CD4-positive, alpha-beta T cell treated with Interleukin-12 subunit alpha and Interleukin-12 subunit beta, for 1 hour (primary cell): ENCODE data around the gene CXCR4.

Source experiments
- DNase-seq: peaks from one replicate; pipeline ENCODE4 v3.0.0-alpha.2; 2020

Gene CXCR4

DNA sequence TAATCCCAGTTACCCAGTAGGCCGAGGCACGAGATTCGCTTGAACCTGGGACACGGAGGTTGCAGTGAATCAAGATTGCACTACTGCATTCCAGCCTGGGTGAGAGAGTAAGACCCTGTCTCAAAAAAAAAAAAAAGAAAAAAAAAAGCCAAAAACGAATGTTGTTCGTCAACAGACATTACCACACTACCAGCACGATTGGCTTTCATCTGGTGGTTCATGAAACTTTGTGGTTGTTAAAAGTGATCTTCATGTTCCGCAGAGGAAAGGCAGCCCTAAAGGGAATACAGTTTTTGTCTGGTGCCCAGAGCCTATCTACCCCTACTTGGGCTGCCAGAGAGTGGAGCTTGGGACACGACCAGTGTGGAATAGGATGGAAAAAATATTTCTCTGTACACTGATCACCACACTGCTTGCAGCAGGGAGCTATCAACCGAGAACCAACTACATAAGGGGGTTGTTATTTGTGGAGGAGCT is 13.6 kb upstream of the CXCR4 start:
- peak; percentile 82 for DNase-seq

GRCh38 chr2:136130511-136130910 is 12.6 kb upstream of the CXCR4 start:
- DNase-seq: no peak

GRCh38 chr2:136130045-136130444 is 12.1 kb upstream of the CXCR4 start:
- DNase-seq: no peak

DNA sequence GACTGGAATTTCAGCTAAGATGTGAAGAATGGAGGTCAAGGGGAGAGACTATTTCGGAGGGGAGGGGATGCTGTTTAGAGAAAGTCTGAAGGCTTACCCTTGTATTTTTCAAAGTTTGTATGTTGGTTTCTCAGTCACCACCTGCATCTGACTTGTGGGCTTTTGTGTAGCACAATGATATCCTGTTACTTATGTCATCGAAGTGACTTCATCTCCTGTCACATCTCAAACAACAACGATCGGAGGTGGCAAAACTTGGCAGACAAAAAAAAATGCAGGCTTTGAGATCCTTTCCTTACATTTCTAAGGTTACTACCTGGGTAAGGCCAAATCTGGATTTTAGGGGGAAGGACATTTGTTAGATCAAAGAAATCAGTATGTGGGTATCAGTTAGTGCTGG is 11.7 kb upstream of the CXCR4 start:
- peak; percentile 87 for DNase-seq

GRCh38 chr2:136128905-136129304 is 11.0 kb upstream of the CXCR4 start:
- DNase-seq: no peak

DNA sequence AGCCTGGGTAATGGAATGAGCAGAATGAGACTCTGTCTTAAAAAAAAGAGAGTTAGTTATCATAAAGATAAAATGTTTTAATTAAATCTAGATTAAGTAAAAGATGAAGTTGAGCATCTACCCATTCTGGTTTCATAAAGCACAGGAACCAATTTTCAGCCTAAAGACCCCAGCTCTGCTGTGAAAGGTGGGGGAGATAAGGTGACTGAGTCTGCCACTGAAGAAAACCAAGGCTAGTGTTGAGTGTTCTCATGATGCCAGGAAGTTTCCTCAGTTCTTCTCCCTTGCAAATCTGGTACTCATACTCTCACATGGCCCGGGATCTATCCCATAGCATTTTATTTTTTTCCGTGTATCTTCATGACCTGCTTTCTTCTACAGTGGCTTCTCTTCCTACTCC is 10.4 kb upstream of the CXCR4 start:
- no peak for DNase-seq

- no peak for DNase-seq
These were observed 9.4 kb upstream of the CXCR4 start for GRCh38 chr2:136127356-136127755.

- DNase-seq: no peak
These were observed 8.5 kb upstream of the CXCR4 start for GRCh38 chr2:136126421-136126926.

DNA sequence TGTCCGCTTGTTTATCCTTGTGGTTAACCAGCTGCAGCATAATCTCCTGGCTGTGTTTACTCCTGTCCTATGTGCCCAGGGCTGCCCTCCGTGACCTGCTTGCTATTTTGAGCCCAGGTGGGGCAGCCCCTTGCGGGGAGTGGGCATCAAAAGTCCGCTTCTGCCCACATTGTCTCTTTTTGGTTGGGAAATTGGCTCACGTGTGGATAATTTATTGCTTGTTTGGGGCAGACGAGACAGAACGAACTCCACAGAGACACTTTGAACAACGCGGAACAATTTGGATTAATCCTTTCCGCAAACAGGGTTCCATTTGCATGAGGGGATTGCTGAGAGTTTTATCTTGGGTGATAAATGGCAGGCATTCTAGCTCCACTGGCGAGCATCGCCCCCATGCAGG is 8.1 kb upstream of the CXCR4 start:
- no peak for DNase-seq

DNA sequence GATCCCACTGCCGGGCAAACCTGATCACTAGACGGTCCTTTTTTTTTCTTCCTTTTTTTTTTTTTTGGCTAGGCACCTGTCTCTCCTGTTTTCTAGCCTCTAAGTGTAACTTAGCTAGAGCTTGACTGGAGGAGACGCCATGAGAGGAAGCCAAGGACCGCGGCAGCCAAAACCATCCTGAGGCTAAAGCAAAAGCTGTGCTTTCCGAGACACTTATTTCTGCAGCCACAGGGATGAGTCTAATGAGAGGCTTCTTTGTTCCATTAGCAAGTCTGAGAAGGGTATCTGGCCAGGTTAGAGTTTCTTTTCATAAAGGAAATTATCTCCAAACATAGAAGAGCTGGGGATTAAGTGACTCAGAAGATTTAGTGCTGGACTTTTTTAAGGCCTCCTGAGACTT is 7.3 kb upstream of the CXCR4 start:
- no peak for DNase-seq

- DNase-seq: no peak
These were observed 6.9 kb upstream of the CXCR4 start for GRCh38 chr2:136124805-136125204.

DNA sequence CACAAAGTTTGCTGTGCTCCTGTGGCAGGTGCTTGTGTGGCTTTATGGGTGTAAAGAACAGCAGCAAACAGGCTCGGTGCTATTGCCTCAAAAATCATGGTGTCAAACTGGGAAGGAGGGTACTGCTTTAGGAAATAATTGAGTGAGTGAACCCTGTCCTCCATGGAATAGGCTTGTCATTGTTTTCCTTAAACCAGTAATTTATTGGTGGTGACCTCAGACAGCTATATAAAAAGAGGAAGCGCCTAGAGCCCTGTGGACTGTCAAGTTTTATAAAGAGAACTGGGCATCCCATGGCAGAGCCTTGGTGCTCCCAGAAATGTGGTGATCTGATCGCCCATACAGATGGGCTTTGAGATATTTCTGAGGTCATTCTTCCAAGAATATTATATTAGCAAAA is 4.7 kb upstream of the CXCR4 start:
- DNase-seq: no peak

DNA sequence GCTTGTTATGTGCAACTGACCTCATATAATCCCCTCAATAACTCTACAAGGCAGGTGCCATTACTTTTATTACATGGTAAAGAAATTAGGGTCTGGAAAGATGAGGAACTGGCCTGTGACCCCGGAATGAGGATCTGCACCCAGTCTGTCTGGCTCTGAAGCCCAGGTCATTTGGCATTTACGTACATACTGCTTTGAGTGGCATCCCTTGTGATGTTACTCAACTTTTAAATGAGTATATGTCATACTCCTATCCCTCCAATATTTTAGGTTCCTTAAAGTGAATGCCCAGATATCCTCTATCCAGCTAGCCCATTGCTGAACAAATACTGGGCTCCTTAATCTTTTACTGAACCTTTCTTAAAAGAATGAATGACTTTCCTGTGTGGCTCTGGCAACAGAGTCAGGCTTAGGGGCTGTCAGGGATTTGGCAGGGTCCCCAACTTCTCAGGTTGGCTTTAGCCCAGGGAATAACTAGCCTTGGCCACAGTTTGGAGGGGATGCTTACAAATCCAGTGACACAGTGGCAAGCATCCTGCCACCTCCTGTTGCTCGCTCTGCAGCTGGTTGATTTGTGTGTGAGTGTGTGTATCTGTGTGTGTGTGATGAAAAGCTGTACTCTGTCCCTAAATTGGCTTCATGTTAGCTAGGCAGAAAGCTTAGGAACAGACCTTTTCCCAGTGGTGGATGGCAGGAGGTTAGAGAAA is 3.4 kb upstream of the CXCR4 start:
- no peak for DNase-seq

DNA sequence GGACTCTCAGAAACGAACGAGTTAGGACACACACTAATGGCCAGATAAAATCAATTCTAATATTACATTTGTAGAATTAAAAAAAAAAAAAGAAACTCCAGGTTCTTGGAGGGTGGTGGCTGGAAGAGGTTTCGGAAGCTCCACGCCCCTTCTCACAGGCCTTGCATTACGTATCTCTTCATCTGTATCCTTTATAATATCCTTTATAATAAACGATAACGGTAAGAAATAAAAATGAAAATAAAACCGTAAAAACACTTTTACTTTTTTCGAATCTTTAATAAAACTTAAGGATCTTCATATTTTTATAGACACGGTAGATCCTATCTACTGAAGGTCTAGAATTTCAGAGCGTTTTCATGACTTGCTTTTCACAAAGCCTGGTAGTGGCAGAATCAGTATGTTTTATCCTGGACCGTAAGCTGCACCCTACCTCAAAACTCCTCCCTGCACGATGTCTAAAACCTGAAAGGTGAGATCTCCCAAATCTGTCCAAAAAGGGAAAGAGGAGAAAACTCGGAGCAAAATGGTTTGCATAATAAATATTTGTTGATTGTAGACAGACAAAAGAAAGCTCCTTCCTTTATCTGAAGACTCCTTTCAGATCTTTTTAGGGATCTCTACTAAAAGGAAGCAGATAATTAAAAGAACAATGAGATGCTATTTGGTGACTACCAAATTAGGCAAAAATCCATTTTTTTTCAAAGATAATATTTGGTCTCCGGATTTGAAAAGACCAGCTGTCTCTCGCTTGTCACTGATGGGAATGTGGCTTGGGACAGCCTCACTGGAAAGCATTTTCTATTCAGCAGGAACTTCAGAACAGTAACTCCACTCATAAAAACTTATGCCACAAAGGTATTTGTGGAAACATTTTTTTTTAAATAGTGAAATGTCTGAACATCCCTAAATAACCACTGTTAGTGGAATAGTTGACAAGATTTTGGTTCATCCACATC is 2.0 kb upstream of the CXCR4 start:
- no peak for DNase-seq

GRCh38 chr2:136118819-136119716 is 1.1 kb upstream of the CXCR4 start:
- peak; percentile 92 for DNase-seq

DNA sequence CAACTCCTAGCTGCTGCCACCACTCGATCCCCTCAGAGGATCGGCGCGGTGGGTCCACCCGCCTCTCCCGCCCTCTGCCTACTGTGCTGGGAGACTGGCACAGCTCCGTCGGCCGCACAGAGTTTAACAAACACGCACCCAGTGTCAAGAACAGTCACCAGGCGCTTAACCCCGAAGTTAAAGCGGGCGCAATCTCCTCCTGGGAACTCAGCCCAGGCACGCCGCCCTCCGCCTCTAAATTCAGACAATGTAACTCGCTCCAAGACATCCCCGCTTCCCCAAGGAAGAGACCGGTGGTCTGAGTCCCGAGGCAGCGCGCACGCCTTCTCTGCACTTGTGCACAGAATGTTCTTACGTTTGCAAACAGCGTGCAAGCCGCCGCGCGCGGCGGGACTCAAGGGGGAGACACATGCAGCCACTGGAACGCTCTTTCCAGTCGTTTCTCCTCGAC is 533 bp downstream of the CXCR4 start:
- DNase-seq: peak; percentile 60

DNA sequence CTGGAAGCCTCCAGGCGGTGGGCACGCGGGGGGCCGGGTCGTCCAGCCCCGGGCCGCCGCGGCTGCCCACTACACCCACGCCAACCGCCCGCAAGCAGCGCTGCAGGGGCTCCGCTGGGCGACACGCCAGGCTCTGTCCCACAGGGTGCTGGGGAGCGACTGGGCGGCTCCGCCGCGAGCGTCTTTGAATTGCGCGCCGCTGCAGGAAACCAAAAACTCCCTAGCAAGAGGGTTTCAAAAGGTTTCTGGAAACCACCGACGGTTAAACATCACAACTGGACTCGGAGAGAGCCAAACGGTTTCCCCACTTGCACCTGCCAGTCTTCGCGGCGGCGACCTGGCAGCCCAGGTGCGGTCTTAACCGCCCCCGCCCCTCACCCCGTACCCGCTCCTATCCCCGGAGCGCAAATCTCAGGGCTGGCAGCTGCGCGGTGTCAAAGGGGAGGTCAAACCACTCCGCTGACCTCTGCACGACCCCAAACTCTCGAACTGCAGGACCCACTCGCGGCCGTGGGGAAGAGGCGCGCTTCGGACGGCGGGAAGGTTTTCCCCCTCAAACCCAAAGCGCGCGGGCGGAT is 1.0 kb downstream of the CXCR4 start:
- peak; percentile 86 for DNase-seq

DNA sequence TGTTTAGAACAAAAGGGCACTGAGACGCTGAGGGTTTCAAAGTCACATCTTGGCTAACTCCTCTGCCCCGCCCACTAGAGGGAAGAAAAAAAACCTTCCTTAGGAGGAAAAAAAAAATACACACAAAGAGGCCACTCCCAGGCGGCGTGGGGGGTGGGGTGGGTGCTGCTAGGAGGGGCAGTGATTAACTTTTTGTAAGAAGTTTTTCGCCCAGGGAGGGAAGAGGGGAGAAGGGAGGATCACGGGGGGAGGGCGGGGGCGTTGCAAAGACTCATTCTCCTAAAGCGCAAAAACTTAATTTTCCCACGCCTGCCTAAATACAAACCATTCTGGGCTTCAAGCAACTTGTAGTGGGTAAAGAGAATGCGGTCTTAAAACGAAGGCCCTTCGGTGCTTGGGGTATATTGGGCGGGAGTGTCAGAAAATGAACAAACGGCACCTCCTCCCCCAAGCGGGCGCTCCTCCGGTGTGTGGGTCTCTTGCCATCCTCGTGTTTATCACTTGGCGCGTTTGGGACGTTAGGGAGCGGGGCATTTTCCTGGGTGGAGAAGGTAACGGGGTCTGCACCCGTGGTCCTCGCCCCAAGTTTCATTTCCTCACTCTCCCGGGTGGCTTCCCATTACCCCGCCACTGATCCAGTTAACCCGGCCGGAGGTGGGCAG is 1.7 kb downstream of the CXCR4 start:
- DNase-seq: peak; percentile 85

- no peak for DNase-seq
These were observed 2.7 kb downstream of the CXCR4 start for GRCh38 chr2:136115183-136115761.

DNA sequence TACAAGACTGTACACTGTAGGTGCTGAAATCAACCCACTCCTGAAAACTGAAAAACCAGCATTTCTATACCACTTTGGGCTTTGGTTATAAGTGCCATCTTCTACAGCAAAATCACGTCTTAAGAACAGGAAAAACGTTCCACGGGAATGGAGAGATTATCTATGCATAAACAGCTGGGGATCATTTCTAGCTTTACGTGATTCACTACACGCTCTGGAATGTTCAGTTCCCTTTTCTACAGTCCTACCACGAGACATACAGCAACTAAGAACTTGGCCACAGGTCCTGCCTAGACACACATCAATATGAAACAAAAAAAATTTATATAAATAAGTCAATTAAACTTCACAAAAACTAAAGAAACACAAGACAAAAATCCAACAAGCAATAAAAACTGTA is 3.6 kb downstream of the CXCR4 start:
- no peak for DNase-seq
